HepG2 (cell line): ENCODE results near the gene RB1. TPM values are rescaled to one million over a fixed set of nuclear protein-coding genes. Genes with fewer than 3 reads are reported as not detected.

Experiments
- ARID4A ChIP-seq: sonication (generic); formaldehyde crosslinking; IDR thresholded peaks from 2 replicates; pipeline ENCODE4 v1.5.0; 2020; ENCODE audit warnings: mild to moderate bottlenecking, missing genetic modification reagents, borderline replicate concordance
- CREB1 ChIP-seq, 2 experiments: fragments of 450-650 bp in 1 of 2; IDR thresholded peaks; 2 replicates each; pipeline ENCODE4 v1.6.1; 2016 to 2017; ENCODE audit warnings: control low read depth in 1 of 2, mild to moderate bottlenecking in 1 of 2, missing compliant biosample characterization in 1 of 2, missing genetic modification characterization in 1 of 2
- CREBL2 ChIP-seq: sonication (generic); formaldehyde crosslinking; IDR thresholded peaks from 2 replicates; pipeline ENCODE4 v1.8.1; 2023; ENCODE audit warnings: missing genetic modification reagents, mild to moderate bottlenecking, borderline replicate concordance
- HHEX ChIP-seq: IDR thresholded peaks from 2 replicates; pipeline ENCODE4 v1.6.1; 2016; ENCODE audit warnings: control low read depth
- HNRNPH1 ChIP-seq: fragments of 200-400 bp; formaldehyde crosslinking; optimal IDR thresholded peaks from 2 replicates; pipeline ENCODE3; 2017; ENCODE audit warnings: mild to moderate bottlenecking, low read depth, low read length
- ISL2 ChIP-seq: sonication (generic); formaldehyde crosslinking; IDR thresholded peaks from 2 replicates; pipeline ENCODE4 v1.5.0; 2020; ENCODE audit warnings: missing genetic modification reagents
- KDM4B ChIP-seq: sonication (generic); formaldehyde crosslinking; IDR thresholded peaks from 2 replicates; pipeline ENCODE4 v1.4.0; 2020; ENCODE audit warnings: missing genetic modification reagents
- NR2F6 ChIP-seq, 2 experiments: IDR thresholded peaks; 2 replicates each; pipeline ENCODE4 v1.6.1; 2016; ENCODE audit warnings: antibody characterized with exemption in 1 of 2, mild to moderate bottlenecking in 1 of 2
- POLR2G ChIP-seq: fragments of 200-400 bp; formaldehyde crosslinking; IDR thresholded peaks from 2 replicates; pipeline ENCODE4 v1.6.1; 2018; ENCODE audit warnings: mild to moderate bottlenecking, low read depth, low read length, moderate library complexity
- RORA ChIP-seq: sonication (generic); formaldehyde crosslinking; IDR thresholded peaks from 2 replicates; pipeline ENCODE4 v1.5.0; 2020; ENCODE audit warnings: mild to moderate bottlenecking, missing genetic modification reagents, moderate library complexity
- SMARCE1 ChIP-seq: fragments of 450-650 bp; IDR thresholded peaks from 2 replicates; pipeline ENCODE4 v1.6.1; 2017; ENCODE audit warnings: borderline replicate concordance
- TCF7 ChIP-seq: sonication (generic); IDR thresholded peaks from 2 replicates; pipeline ENCODE4 v1.6.1; 2016; ENCODE audit warnings: antibody characterized with exemption, low read depth
- TP53 ChIP-seq: sonication (generic); formaldehyde crosslinking; conservative IDR thresholded peaks from 2 replicates; pipeline ENCODE4 v1.4.0; 2020; ENCODE audit warnings: missing genetic modification reagents
- U2AF2 ChIP-seq: fragments of 200-400 bp; formaldehyde crosslinking; IDR thresholded peaks from 2 replicates; pipeline ENCODE4 v1.6.1; 2017; ENCODE audit warnings: low read depth, mild to moderate bottlenecking, low read length
- XBP1 ChIP-seq: sonication (generic); formaldehyde crosslinking; IDR thresholded peaks from 2 replicates; pipeline ENCODE4 v1.5.0; 2020; ENCODE audit warnings: missing genetic modification reagents
- ZNF331 ChIP-seq: sonication (generic); formaldehyde crosslinking; IDR thresholded peaks from 2 replicates; pipeline ENCODE4 v1.4.0; 2020; ENCODE audit warnings: missing genetic modification reagents
- polyA plus RNA-seq, 8 experiments: library from polyadenylated mRNA; depleted of rRNA in 3 of 8; stranded (reverse) in 7 of 8; unstranded in 1 of 8; fragments of >200 nt; fragmentation: Illumina TruSeq in 4 of 8; extraction: Trizol in 4 of 8; gene quantifications; 2 replicates each; pipeline versions ENCODE4 v1.2.1 to v1.2.3, GENCODE V29; 2011 to 2016; ENCODE audit warnings: low read depth in 4 of 8, missing spikeins in 1 of 8, mixed read lengths in 1 of 8; ENCODE audit not compliant: insufficient read depth in 1 of 8
- total RNA-seq, 5 experiments: library from RNA; depleted of rRNA; stranded (reverse); fragments of >200 nt; fragmentation: Illumina TruSeq; extraction: Trizol; gene quantifications; 2 replicates each; pipeline ENCODE4 v1.2.3, GENCODE V29; 2016; ENCODE audit warnings: low read depth in 1 of 5
- TF ChIP-seq, protein P1 (sequence below): sonication (generic); formaldehyde crosslinking; IDR thresholded peaks from 2 replicates; pipeline ENCODE4 v1.5.1; 2020; ENCODE audit warnings: mild to moderate bottlenecking, missing genetic modification reagents
- TF ChIP-seq, protein P2 (sequence below): sonication (generic); formaldehyde crosslinking; IDR thresholded peaks from 2 replicates; pipeline ENCODE4 v1.8.1; 2022; ENCODE audit warnings: low read depth, mild to moderate bottlenecking, missing genetic modification reagents

The RB1 gene
- total and polyA plus RNA-seq, 2 of the 13 experiments (the other 11 are each of a cell fraction or from before 2014, with no cell fraction given), result 15.6 to 23.7 TPM

DNA sequence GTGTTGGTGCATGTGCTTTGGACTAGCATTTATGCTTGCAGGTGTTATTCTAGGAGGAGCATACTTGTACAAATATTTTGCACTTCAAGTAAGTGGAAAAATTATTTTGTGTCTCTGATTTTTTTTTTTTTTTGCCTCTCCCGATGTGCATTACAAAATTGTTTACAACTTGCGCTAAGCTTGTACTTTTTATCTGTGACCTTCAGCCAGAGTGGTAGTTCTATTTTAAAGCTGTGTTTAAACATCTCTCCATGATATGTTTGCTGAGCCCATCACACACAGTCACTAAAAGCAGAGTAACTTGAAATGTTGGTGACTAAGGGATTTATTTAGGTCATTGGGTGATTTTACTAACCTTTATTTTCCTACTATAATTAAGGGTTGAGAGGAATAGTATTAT lies 49.7 kb upstream of the RB1 start (continued):
- TF ChIP-seq, protein P1, sequence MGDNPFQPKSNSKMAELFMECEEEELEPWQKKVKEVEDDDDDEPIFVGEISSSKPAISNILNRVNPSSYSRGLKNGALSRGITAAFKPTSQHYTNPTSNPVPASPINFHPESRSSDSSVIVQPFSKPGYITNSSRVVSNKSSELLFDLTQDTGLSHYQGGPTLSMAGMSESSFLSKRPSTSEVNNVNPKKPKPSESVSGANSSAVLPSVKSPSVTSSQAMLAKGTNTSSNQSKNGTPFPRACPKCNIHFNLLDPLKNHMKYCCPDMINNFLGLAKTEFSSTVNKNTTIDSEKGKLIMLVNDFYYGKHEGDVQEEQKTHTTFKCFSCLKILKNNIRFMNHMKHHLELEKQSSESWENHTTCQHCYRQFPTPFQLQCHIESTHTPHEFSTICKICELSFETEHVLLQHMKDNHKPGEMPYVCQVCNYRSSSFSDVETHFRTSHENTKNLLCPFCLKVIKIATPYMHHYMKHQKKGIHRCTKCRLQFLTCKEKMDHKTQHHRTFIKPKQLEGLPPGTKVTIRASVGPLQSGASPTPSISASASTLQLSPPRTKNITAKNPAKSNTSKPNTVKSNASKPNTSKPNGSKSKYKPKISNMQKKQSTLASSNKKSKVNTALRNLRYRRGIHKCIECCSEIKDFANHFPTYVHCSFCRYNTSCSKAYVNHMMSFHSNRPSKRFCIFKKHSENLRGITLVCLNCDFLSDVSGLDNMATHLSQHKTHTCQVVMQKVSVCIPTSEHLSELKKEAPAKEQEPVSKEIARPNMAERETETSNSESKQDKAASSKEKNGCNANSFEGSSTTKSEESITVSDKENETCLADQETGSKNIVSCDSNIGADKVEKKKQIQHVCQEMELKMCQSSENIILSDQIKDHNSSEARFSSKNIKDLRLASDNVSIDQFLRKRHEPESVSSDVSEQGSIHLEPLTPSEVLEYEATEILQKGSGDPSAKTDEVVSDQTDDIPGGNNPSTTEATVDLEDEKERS (CRISPR knock-in tag), result peak; percentile 43; the same call in 1 of the 2 replicates
- TF ChIP-seq POLR2G (no peak), KDM4B (CRISPR knock-in tag) (no peak), HHEX (CRISPR knock-in tag) (peak; percentile 28; the same call in 1 of the 2 replicates), CREBL2 (CRISPR knock-in tag) (no peak), NR2F6 (IDR thresholded peaks at IDR 0.05) (no peak; the same call in 1 of the 2 replicates), NR2F6 (CRISPR knock-in tag; IDR thresholded peaks at IDR 0.05) (peak; percentile 32; the same call in 1 of the 2 replicates), TCF7 (peak; percentile 37; the same call in 1 of the 2 replicates), ISL2 (CRISPR knock-in tag) (peak; percentile 83), XBP1 (no peak), HNRNPH1 (no peak), TP53 (CRISPR knock-in tag) (no peak), CREB1 (IDR thresholded peaks at IDR 0.05) (no peak), CREB1 (CRISPR knock-in tag; IDR thresholded peaks at IDR 0.05) (peak; percentile 48; the same call in 1 of the 2 replicates), U2AF2 (no peak), ZNF331 (CRISPR knock-in tag) (peak; percentile 10; the same call in 1 of the 2 replicates), SMARCE1 (no peak), RORA (peak; percentile 73; the same call in 1 of the 2 replicates), ARID4A (CRISPR knock-in tag) (peak; percentile 19; the same call in 1 of the 2 replicates)
- TF ChIP-seq, protein P2, sequence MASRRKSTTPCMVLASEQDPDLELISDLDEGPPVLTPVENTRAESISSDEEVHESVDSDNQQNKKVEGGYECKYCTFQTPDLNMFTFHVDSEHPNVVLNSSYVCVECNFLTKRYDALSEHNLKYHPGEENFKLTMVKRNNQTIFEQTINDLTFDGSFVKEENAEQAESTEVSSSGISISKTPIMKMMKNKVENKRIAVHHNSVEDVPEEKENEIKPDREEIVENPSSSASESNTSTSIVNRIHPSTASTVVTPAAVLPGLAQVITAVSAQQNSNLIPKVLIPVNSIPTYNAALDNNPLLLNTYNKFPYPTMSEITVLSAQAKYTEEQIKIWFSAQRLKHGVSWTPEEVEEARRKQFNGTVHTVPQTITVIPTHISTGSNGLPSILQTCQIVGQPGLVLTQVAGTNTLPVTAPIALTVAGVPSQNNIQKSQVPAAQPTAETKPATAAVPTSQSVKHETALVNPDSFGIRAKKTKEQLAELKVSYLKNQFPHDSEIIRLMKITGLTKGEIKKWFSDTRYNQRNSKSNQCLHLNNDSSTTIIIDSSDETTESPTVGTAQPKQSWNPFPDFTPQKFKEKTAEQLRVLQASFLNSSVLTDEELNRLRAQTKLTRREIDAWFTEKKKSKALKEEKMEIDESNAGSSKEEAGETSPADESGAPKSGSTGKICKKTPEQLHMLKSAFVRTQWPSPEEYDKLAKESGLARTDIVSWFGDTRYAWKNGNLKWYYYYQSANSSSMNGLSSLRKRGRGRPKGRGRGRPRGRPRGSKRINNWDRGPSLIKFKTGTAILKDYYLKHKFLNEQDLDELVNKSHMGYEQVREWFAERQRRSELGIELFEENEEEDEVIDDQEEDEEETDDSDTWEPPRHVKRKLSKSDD (CRISPR knock-in tag), result no peak
